Superior temporal gyrus (tissue), 1 donor: ENCODE data around the gene ANKRD55.

Experiments used
- DNase-seq: peaks from one replicate; pipeline ENCODE4 v3.0.0-alpha.2; 2016; ENCODE audit errors: extremely low spot score

Gene ANKRD55

GRCh38 chr5:56078278-56079156 is 154.6 kb downstream of the ANKRD55 start:
- no peak for DNase-seq

GRCh38 chr5:56077796-56078233 is 155.3 kb downstream of the ANKRD55 start:
- DNase-seq: no peak

GRCh38 chr5:56076486-56076885 is 156.6 kb downstream of the ANKRD55 start:
- no peak for DNase-seq

GRCh38 chr5:56075361-56075760 is 157.8 kb downstream of the ANKRD55 start:
- no peak for DNase-seq

- no peak for DNase-seq
Measured at GRCh38 chr5:56072863-56073766, 160.0 kb downstream of the ANKRD55 start.

DNA sequence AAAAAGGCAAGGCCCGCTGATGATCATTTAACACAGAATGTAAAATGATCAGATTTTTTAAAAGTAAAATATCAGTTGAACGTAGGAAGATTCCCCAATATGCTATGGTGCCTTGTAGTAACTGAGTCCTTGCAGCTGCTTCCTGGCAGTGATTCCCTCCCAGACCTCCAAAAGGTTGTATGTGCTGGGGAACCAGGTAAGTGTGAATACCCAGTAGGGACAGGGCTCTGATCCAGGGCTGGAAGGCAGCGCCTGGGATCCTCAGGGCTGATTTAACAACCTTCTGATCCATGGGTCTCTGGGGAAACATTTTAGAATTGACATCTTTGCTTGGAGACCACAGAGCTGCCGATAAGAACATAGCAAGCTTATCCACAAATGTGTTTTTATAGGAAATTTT is 161.7 kb downstream of the ANKRD55 start:
- DNase-seq: no peak

- DNase-seq: no peak
Measured at GRCh38 chr5:56070851-56071465, 162.2 kb downstream of the ANKRD55 start.

DNA sequence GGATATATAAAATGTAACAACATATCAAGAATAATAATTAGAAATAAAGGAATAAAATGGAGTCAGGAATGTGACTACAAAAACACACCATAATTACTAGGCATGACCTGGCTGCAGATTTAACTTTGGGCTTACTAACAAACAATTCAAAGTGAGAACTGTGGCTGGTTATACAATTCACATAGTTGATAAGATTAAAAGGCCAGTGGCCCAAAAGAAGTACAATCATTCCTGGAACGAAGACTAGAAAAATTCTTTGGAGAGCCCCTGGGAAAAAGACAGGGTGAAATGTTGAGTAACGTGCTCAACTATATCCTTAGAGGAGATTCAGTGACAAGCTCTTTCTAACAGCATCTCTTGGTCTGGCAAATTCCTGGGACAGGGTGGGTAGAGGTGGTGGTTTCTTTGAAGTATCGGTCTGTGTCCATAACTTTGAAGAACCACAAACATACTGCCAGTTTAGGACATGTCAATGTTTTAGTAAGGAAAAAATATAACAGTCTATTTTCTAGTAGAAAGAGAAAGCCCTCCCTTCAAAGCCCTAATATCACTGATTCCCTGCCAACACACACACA is 163.4 kb downstream of the ANKRD55 start:
- DNase-seq: no peak

DNA sequence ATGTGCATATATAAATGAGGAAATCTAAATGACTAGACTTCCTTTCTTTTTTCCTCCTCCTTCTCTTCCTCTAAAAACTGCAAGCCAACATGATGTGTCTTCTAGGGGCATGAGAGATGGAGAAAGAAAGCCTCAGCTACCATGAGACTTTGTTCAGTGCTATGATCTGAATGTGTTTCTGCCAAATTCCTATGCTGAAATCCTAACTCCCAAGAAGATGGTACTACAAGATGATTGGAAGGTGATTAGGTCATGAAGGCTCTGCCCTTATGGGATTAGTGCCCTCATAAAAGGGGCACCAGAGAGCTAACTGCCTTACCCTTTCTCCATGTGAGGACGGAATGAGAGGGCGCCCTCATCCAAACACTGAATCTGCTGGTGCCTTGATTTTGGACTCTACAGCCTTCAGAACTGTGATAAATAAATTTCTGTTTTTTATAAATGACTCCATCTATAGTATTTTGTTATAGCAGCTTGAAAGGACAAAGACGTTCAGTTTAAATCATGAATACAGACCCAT is 166.1 kb downstream of the ANKRD55 start:
- no peak for DNase-seq

- DNase-seq: no peak
Measured at GRCh38 chr5:56064984-56065383, 168.1 kb downstream of the ANKRD55 start.

DNA sequence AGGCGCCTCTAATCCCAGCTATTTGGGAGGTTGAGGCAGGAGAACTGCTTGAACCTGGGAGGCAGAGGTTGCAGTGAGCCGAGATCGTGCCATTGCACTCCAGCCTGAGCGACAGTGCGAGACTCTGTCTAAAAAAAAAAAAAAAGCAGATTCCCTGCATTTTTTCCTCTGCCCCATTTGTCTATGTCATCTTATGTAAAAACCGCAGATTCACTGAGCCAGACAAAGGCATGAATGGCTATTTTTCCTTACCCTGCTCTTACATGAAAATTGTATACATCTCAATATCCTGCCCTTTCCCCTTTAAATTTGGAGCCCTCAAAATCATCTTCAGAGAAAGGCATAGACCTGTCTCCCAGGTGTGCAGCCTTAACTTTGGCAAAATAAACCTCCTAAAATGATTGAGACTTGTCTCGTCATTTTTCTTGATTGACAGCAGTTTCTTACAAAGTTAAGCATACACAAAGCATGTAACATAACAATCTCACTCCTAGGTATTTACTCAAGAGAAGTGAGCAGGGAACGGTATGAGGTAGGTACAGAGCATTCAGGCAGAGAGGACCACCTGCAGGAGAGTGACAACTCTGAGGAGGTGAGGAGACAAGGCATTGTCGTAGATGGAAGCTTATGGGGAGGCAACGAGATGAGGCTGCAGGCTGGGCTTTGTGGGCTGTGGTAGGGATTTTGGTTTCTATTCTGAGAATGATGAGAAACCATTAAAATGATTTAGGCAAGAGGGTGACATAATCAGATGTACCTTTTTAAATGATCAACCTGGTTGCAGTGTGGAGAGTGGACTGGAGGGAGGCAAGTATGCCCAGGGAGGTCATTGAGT is 172.6 kb downstream of the ANKRD55 start:
- no peak for DNase-seq

DNA sequence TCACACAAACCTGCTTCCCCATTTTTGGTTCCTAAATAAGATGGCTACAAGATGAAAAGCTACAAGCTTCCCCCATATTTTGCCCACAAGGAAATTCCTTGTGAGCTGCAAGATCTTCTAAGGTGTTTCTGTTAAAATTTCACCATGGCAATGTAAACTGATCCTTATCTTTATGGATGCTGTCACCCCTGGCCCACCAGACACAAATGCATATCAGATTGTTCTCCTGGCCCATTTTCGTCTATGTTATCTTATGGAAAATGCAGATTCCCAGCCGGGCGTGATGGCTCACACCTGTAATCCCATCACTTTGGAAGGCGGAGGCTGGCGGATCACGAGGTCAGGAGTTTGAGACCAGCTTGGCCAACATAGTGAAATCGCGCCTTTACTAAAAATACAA is 173.3 kb downstream of the ANKRD55 start:
- DNase-seq: no peak

- no peak for DNase-seq
Measured at GRCh38 chr5:56056875-56057274, 176.3 kb downstream of the ANKRD55 start.

DNA sequence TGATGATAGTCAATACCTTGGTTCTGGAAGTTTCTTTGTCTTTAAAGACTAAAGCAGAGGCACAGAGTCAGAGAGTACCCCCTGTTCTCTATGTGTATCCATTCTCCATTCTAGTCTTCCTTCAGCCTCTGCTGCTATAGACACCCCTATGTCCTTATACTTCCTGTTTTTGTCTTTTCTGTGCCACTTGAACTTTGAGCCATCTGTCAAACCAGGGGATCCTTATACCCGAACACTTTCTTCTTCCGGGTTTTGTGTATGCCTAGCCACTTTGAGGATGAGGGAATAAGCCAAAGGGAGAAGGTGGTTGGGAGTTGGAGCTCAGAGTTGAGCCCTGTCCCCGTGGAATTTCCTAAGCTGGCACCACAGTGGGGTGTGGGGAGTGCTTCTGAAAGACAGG is 177.3 kb downstream of the ANKRD55 start:
- DNase-seq: no peak

DNA sequence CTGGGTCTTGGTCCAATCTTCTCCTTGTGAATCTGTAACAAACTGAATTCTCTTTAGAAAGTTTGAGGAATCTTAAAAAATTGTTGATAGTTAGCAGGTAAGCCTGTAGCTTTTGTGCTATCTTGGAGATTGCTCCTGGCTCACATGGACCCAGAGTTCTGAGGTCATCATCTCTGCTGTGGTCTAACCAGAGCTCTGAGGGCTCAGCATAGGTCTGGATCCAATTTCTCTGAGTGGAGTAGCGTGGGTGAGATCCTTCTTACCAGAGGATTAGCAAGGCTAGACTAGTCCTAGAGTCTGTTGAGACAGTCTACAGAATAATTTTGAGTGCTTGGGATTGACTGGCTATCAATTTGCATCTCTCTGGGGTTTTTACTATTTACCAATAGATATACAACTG is 177.8 kb downstream of the ANKRD55 start:
- DNase-seq: no peak

DNA sequence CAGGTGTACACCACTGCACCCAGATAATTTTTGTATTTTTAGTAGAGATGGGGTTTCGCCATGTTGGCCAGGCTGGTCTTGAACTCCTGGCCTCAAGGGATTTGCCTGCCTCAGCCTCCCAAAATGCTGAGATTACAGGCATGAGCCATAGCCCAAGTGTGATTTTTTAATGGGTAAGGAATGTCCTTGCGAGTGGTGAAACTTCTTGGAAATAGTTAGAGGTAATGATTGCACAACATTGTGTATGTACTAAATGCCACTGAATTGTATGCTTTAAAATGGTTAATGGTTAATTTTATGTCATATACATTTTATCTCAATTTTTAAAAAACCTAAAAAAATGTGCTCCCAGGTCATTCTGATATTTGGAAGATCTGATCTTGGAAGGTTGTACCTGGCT is 178.5 kb downstream of the ANKRD55 start:
- DNase-seq: no peak

DNA sequence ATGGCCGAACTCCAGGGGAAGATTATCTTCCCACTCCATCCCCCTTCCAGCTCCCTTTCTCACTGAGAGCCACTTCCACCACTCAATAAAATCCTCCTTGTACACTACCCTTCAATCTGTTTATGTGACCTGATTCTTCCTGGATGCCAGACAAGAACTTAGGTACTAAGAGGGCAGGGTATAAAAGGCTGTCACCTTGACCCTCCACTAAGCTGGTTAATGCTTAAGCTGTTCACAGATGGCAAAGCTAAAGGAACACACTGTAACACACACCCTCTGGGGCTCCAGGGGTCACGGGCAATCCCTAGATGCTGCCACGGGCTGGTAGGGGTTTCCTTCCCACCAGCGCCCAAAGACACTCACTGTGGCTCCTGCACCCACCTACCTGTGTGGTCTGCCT is 179.8 kb downstream of the ANKRD55 start:
- no peak for DNase-seq

DNA sequence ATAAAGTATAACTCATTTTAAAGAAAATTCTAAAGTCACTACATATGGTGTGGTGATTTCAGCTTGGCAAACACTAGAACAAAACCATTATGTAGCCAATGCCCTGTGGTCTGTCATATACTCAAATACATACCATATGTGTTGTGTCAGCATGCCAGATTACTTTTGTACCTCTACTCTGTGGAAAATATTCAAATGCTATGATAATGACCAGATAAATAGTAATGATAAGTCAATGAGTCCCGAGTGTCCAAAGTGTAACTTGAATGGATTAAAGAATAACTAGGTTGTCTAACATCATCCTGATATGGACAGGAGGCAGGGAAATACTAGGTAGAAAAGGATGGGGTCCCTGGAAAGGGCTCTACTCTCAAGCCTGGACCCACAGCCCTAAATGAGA is 180.4 kb downstream of the ANKRD55 start:
- no peak for DNase-seq

GRCh38 chr5:56050551-56051255 is 182.4 kb downstream of the ANKRD55 start:
- no peak for DNase-seq
